GM12878 (cell line): ENCODE measurements around the gene CCK. TPM values are rescaled to one million over a fixed set of nuclear protein-coding genes. Genes with fewer than 3 reads are reported as not detected.

Experiments
- ATAC-seq: fragments of 200-7000 bp; cut with Tn5 transposase; 3 replicates; pipeline ENCODE4 v1.9.1; 2020; ENCODE audit warnings: mild to moderate bottlenecking, moderate library complexity
- BruUV-seq: library from RNA; stranded (reverse); fragments of 400-500 nt; replicated peaks from 2 replicates; lab custom pipeline; 2021; lab: Mats Ljungman, UMichigan
- CTCF ChIA-PET: fragments of 300-600 bp; sonication (Branson Sonifier 250); formaldehyde crosslinking; extraction: SDS; loops from one replicate; lab custom pipeline; 2021; ENCODE audit warnings: inconsistent platforms; lab: Yijun Ruan, JAX
- POLR2A ChIA-PET: fragments of 350-600 bp; formaldehyde crosslinking; extraction: SDS; loops from one replicate; lab custom pipeline; 2021; ENCODE audit warnings: inconsistent platforms; lab: Charles Lee
- RAD21 ChIA-PET: fragments of 300-600 bp; sonication (Branson Sonifier 250); formaldehyde crosslinking; loops from one replicate; lab custom pipeline; 2023; ENCODE audit warnings: antibody characterized with exemption; ENCODE audit not compliant: unreplicated experiment; lab: Charles Lee
- SMC1A ChIA-PET: fragments of 300-600 bp; sonication (Branson Sonifier 250); formaldehyde crosslinking; loops from one replicate; lab custom pipeline; 2023; ENCODE audit not compliant: unreplicated experiment, uncharacterized antibody; lab: Charles Lee
- DNase-seq: peaks from one replicate; pipeline ENCODE4 v3.0.0-alpha.2; 2011; ENCODE audit warnings: low read depth, low spot score
- FAIRE-seq: peaks from 3 replicates; lab custom pipeline; 2011; peaks lifted over from hg19 to GRCh38; lab: Jason Lieb, UNC
- H2AFZ ChIP-seq: 2 replicates; pipeline ENCODE4 v1.6.0; 2011; ENCODE audit warnings: low read depth, low read length, control low read depth; ENCODE audit not compliant: control insufficient read depth
- H3K27ac ChIP-seq: 2 replicates; pipeline ENCODE4 v1.5.1; 2011; ENCODE audit warnings: control low read depth; ENCODE audit not compliant: control insufficient read depth, insufficient read depth
- H3K27me3 ChIP-seq, 2 experiments: replicated peaks in 1 of 2; 2 replicates each; pipeline versions ENCODE4 v1.6.0 to v1.6.1; 2011; ENCODE audit warnings: low read length in 1 of 2; ENCODE audit not compliant: control insufficient read depth in 2 of 2, insufficient read depth in 2 of 2
- H3K36me3 ChIP-seq, 2 experiments: 2 replicates each; pipeline ENCODE4 v1.5.1; 2011; ENCODE audit warnings: low read length in 1 of 2; ENCODE audit not compliant: control insufficient read depth in 2 of 2, insufficient read depth in 2 of 2
- H3K4me1 ChIP-seq: 2 replicates; pipeline ENCODE4 v1.6.1; 2011; ENCODE audit warnings: mild to moderate bottlenecking, low read length, moderate library complexity, mixed read lengths; ENCODE audit not compliant: control insufficient read depth, insufficient read depth
- H3K4me2 ChIP-seq: 2 replicates; pipeline ENCODE4 v1.6.0; 2011; ENCODE audit warnings: control low read depth; ENCODE audit not compliant: control insufficient read depth, insufficient read depth
- H3K4me3 ChIP-seq: fragments of 200-600 bp; sonication (generic); 2 replicates; pipeline ENCODE4 v1.5.1; 2016
- H3K79me2 ChIP-seq: 2 replicates; pipeline ENCODE4 v1.6.0; 2011; ENCODE audit warnings: low read length; ENCODE audit not compliant: control insufficient read depth, insufficient read depth
- H3K9ac ChIP-seq: 2 replicates; pipeline ENCODE4 v1.8.0; 2011; ENCODE audit warnings: low read length, control low read depth, mixed read lengths; ENCODE audit not compliant: control insufficient read depth, insufficient read depth
- H3K9me3 ChIP-seq: replicated peaks from 3 replicates; pipeline ENCODE4 v1.5.1; 2011; ENCODE audit warnings: mild to moderate bottlenecking, low read length; ENCODE audit not compliant: control insufficient read depth, insufficient read depth
- H4K20me1 ChIP-seq: 2 replicates; pipeline ENCODE4 v1.6.0; 2011; ENCODE audit not compliant: control insufficient read depth, insufficient read depth
- CHD2 ChIP-seq: IDR thresholded peaks from 2 replicates; pipeline ENCODE4 v1.6.1; 2011; ENCODE audit warnings: low read depth, low read length, improper control_type of control experiment, borderline replicate concordance
- ESRRA ChIP-seq: IDR thresholded peaks from 2 replicates; pipeline ENCODE4 v1.6.1; 2012; ENCODE audit warnings: mild to moderate bottlenecking, low read length, improper control_type of control experiment
- IRF4 ChIP-seq: IDR thresholded peaks from 2 replicates; pipeline ENCODE4 v1.6.1; 2011; ENCODE audit warnings: low read depth, low read length
- JUNB ChIP-seq: IDR thresholded peaks from 2 replicates; pipeline ENCODE4 v1.6.1; 2016; ENCODE audit warnings: antibody characterized with exemption, mild to moderate bottlenecking
- REST ChIP-seq: IDR thresholded peaks from 2 replicates; pipeline ENCODE4 v1.6.1; 2012; ENCODE audit warnings: mild to moderate bottlenecking, low read depth, low read length
- RUNX3 ChIP-seq: IDR thresholded peaks from 2 replicates; pipeline ENCODE4 v1.6.1; 2012; ENCODE audit warnings: low read length, inconsistent platforms
- ZNF207 ChIP-seq: fragments of 450-650 bp; IDR thresholded peaks from 2 replicates; pipeline ENCODE4 v1.6.1; 2014; ENCODE audit warnings: antibody characterized with exemption, mild to moderate bottlenecking, borderline replicate concordance
- WGBS: methylation state at CpG from one replicate; pipeline ENCODE4 v1.1.6; 2016; ENCODE audit warnings: low lambda C conversion rate; ENCODE audit not compliant: insufficient replicate concordance, insufficient coverage; ENCODE audit errors: missing lambda C conversion rate; 5-methylcytosine and 5-hydroxymethylcytosine counted together
- in situ Hi-C: fragments of 300-500 bp; cut with MboI; formaldehyde crosslinking; loops from 9 replicates; pipeline ENCODE4 v1.14.3; 2018; ENCODE audit warnings: mixed read lengths
- intact Hi-C: fragments of 100-400 bp; cut with micrococcal nuclease; formaldehyde crosslinking; loops from one replicate; pipeline ENCODE4 v1.14.2; 2022; ENCODE audit not compliant: unreplicated experiment
- polyA plus RNA-seq, 11 experiments: library from polyadenylated mRNA; depleted of rRNA in 4 of 11; unstranded in 6 of 11; stranded (reverse) in 5 of 11; fragments of >200 nt; fragmentation: Nextera tagmentation in 4 of 11; fragmentation: Illumina TruSeq in 1 of 11; extraction: Ambion mirVana in 4 of 11; extraction: Trizol in 1 of 11; gene quantifications; 1 replicate in 1 of 11; 2 replicates in 10 of 11; pipeline versions ENCODE4 v1.2.1 to v1.2.3, GENCODE V29; 2011 to 2016; ENCODE audit warnings: inconsistent platforms in 2 of 11, missing spikeins in 2 of 11, low read depth in 1 of 11
- total RNA-seq, 4 experiments: library from RNA; depleted of rRNA in 3 of 4; stranded (reverse); fragments of >200 nt in 3 of 4; fragmentation: Illumina TruSeq in 1 of 4; extraction: Trizol in 1 of 4; gene quantifications; 2 replicates each; pipeline versions ENCODE4 v1.2.1 to v1.2.3, GENCODE V29; 2013 to 2021

CCK gene
- total and polyA plus RNA-seq, 10 of the 15 experiments (the other 5 are each of a cell fraction or from before 2014, with no cell fraction given) = not detected

DNA sequence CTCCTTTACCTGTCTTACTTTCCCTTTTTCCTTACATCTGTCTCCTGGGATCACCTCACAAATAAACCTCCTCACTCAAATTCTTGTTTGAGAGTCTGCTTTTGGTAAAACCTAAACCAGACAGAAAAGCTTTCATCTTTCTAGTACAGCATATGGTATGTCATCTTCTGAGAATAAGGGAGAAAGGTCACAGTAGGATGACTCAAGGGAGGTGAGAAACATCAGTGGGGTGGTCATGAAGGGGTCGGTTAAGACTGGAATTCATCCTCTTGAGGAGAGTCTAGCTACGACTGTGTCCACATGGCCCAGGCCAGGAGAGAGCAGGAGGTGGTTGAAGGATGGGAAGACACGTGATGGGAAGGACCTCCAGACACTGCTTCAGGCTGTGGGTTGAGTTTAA is 34.8 kb upstream of the CCK start:
- ChIA-PET CTCF (no interaction called here), RAD21 (no interaction called here), POLR2A (no interaction called here), SMC1A (no interaction called here)
- intact Hi-C loops (no loop called here), in situ Hi-C loops (no loop called here)
- Histone ChIP-seq H4K20me1 (no peaks in the 10 kb centered on the region), H2AFZ (no peak overlapping the region), H3K9me3 (no peaks in the 10 kb centered on the region), H3K27me3 (no peaks in the 10 kb centered on the region), H3K4me3 (no peak overlapping the region), H3K27ac (no peak overlapping the region), H3K4me2 (no peak overlapping the region), H3K36me3 (no peaks in the 10 kb centered on the region), H3K79me2 (no peaks in the 10 kb centered on the region), H3K9ac (no peak overlapping the region), H3K4me1 (peaks cover 8% of the 10 kb centered on the region; the same call in 1 of the 2 replicates)
- no TSS peak for BruUV-seq
- no peak for FAIRE-seq
- TF ChIP-seq CHD2 (no peak), JUNB (no peak), ZNF207 (no peak)
- DNase-seq = no peak
- 2% methylated on average over 3 of the region's 3 CpGs for WGBS
- ATAC-seq = no peak

- RAD21 ChIA-PET = no interaction called here
- no peaks in the 10 kb centered on the region for H3K79me2 ChIP-seq
- H3K27me3 ChIP-seq = no peaks in the 10 kb centered on the region
- H4K20me1 ChIP-seq = no peaks in the 10 kb centered on the region
- H3K9ac ChIP-seq = no peak overlapping the region
- CTCF ChIA-PET = no interaction called here
- no peak overlapping the region for H2AFZ ChIP-seq
- no peak for FAIRE-seq
- in situ Hi-C loops = no loop called here
- H3K9me3 ChIP-seq = no peaks in the 10 kb centered on the region
- no peak overlapping the region for H3K4me3 ChIP-seq
- intact Hi-C loops = no loop called here
- SMC1A ChIA-PET = no interaction called here
- no peak for DNase-seq
- TF ChIP-seq REST (peak; percentile 98), IRF4 (0 out of 2 replicates have a peak, but pooled peaks have one; percentile 14), ESRRA (no peak), RUNX3 (peak; percentile 37; the same call in 1 of the 2 replicates)
- TF ChIP-seq, all 136 proteins: peak for 3
- POLR2A ChIA-PET = no interaction called here
- Histone ChIP-seq H3K36me3 (no peaks in the 10 kb centered on the region), H3K4me2 (no peak overlapping the region), H3K4me1 (peaks cover 8% of the 10 kb centered on the region; the same call in 1 of the 2 replicates), H3K27ac (no peak overlapping the region)
- peak; percentile 41; the same call in 2 of the 3 replicates for ATAC-seq
- WGBS = 30% methylated on average over 3 of the region's 3 CpGs
- BruUV-seq = no TSS peak
These were observed 34.0 kb upstream of the CCK start for GRCh38 chr3:42300013-42300412.
